IMR-90 (cell line): ENCODE data around the gene KLHL40. TPM values are rescaled to one million over a fixed set of nuclear protein-coding genes. Genes with fewer than 3 reads are reported as not detected.

ENCODE experiments used
- ATAC-seq: fragments of 200-7000 bp; cut with Tn5 transposase; 2 replicates; pipeline ENCODE4 v1.9.1; 2020; ENCODE audit warnings: low read depth, mild to moderate bottlenecking, moderate library complexity
- BruUV-seq: library from RNA; stranded (reverse); fragments of 400-500 nt; replicated peaks from 2 replicates; lab custom pipeline; 2021; lab: Mats Ljungman, UMichigan
- CTCF ChIA-PET: fragments of 300-600 bp; formaldehyde crosslinking; extraction: SDS; loops from one replicate; lab custom pipeline; 2021; ENCODE audit warnings: antibody characterized with exemption; lab: Yijun Ruan, JAX
- POLR2A ChIA-PET: fragments of 300-600 bp; sonication (Branson Sonifier 250); formaldehyde crosslinking; loops from one replicate; lab custom pipeline; 2022; ENCODE audit warnings: antibody characterized with exemption; ENCODE audit not compliant: unreplicated experiment; lab: Charles Lee
- DNase-seq: peaks from one replicate; pipeline ENCODE4 v3.0.0; 2013
- H2AFZ ChIP-seq: replicated peaks from 2 replicates; pipeline ENCODE3; 2013; ENCODE audit warnings: low read length, mild to moderate bottlenecking; ENCODE audit not compliant: poor library complexity
- H2AK5ac ChIP-seq: 2 replicates; pipeline ENCODE4 v1.6.1; 2013; ENCODE audit warnings: low read depth, low read length, inconsistent platforms
- H2AK9ac ChIP-seq: replicated peaks from 2 replicates; pipeline ENCODE3; 2013; ENCODE audit warnings: mild to moderate bottlenecking, low read depth, low read length, moderate library complexity; ENCODE audit not compliant: poor library complexity
- H2BK120ac ChIP-seq: 2 replicates; pipeline ENCODE4 v1.6.1; 2013; ENCODE audit warnings: low read depth, low read length, inconsistent platforms
- H2BK15ac ChIP-seq: 3 replicates; pipeline ENCODE4 v1.6.1; 2013; ENCODE audit warnings: low read depth, low read length, inconsistent platforms
- H2BK20ac ChIP-seq: 2 replicates; pipeline ENCODE4 v1.6.1; 2013; ENCODE audit warnings: low read depth, mild to moderate bottlenecking, inconsistent platforms, low read length, moderate library complexity
- H2BK5ac ChIP-seq: 2 replicates; pipeline ENCODE4 v1.6.1; 2013; ENCODE audit warnings: mild to moderate bottlenecking, low read depth, low read length, inconsistent platforms; ENCODE audit not compliant: poor library complexity, severe bottlenecking
- H3K14ac ChIP-seq: replicated peaks from 2 replicates; pipeline ENCODE4 v1.6.1; 2013; ENCODE audit warnings: low read depth, low read length, inconsistent platforms
- H3K18ac ChIP-seq: 2 replicates; pipeline ENCODE4 v1.6.1; 2013; ENCODE audit warnings: low read depth, low read length, control low read depth
- H3K23ac ChIP-seq: 2 replicates; pipeline ENCODE4 v1.6.1; 2013; ENCODE audit warnings: low read depth, low read length, inconsistent platforms
- H3K27ac ChIP-seq: 2 replicates; pipeline ENCODE4 v1.5.1; 2013; ENCODE audit warnings: mild to moderate bottlenecking, control low read depth, low read length; ENCODE audit not compliant: insufficient read depth
- H3K27me3 ChIP-seq: 2 replicates; pipeline ENCODE4 v1.6.1; 2013; ENCODE audit warnings: low read length; ENCODE audit not compliant: control insufficient read depth, insufficient read depth
- H3K36me3 ChIP-seq: 2 replicates; pipeline ENCODE4 v1.6.1; 2013; ENCODE audit warnings: low read length, mixed read lengths; ENCODE audit not compliant: control insufficient read depth, insufficient read depth
- H3K4ac ChIP-seq: 2 replicates; pipeline ENCODE4 v1.6.1; 2013; ENCODE audit warnings: low read depth, low read length, inconsistent platforms
- H3K4me1 ChIP-seq: 2 replicates; pipeline ENCODE4 v1.6.1; 2013; ENCODE audit warnings: low read length, mixed read lengths; ENCODE audit not compliant: control insufficient read depth, insufficient read depth
- H3K4me2 ChIP-seq: 2 replicates; pipeline ENCODE4 v1.6.1; 2013; ENCODE audit warnings: low read depth, mild to moderate bottlenecking, control low read depth, low read length, moderate library complexity
- H3K4me3 ChIP-seq: 2 replicates; pipeline ENCODE4 v1.5.1; 2013; ENCODE audit warnings: low read depth, mild to moderate bottlenecking, control low read depth, low read length, moderate library complexity; ENCODE audit not compliant: insufficient read depth
- H3K56ac ChIP-seq: 2 replicates; pipeline ENCODE4 v1.6.1; 2013; ENCODE audit warnings: low read length, inconsistent platforms; ENCODE audit not compliant: insufficient read depth; ENCODE audit errors: extremely low read depth
- H3K79me1 ChIP-seq, 2 experiments: 2 replicates each; pipeline ENCODE4 v1.6.1; 2013; ENCODE audit warnings: low read length in 2 of 2, inconsistent platforms in 1 of 2, low read depth in 1 of 2
- H3K9ac ChIP-seq: 2 replicates; pipeline ENCODE4 v1.6.1; 2013; ENCODE audit warnings: low read depth, low read length, control low read depth
- H3K9me1 ChIP-seq: 2 replicates; pipeline ENCODE4 v1.6.1; 2013; ENCODE audit warnings: low read length, inconsistent platforms; ENCODE audit not compliant: insufficient read depth
- H3K9me3 ChIP-seq: 2 replicates; pipeline ENCODE4 v1.6.1; 2013; ENCODE audit warnings: low read length; ENCODE audit not compliant: control insufficient read depth, insufficient read depth
- H4K20me1 ChIP-seq: 2 replicates; pipeline ENCODE4 v1.6.1; 2013; ENCODE audit warnings: low read length, inconsistent platforms; ENCODE audit not compliant: insufficient read depth
- H4K5ac ChIP-seq: 2 replicates; pipeline ENCODE4 v1.6.1; 2013; ENCODE audit warnings: mild to moderate bottlenecking, low read depth, low read length, control low read depth
- H4K8ac ChIP-seq, 2 experiments: 2 replicates each; pipeline ENCODE4 v1.6.1; 2013; ENCODE audit warnings: low read depth in 2 of 2, low read length in 2 of 2, control low read depth in 1 of 2, inconsistent platforms in 1 of 2
- H4K91ac ChIP-seq: 2 replicates; pipeline ENCODE4 v1.6.1; 2013; ENCODE audit warnings: low read depth, low read length, inconsistent platforms; ENCODE audit not compliant: insufficient read depth
- FOS ChIP-seq: fragments of 150-350 bp; IDR thresholded peaks from 2 replicates; pipeline ENCODE4 v1.6.1; 2016; ENCODE audit warnings: low read depth, low read length
- POLR2A ChIP-seq: IDR thresholded peaks from 2 replicates; pipeline ENCODE4 v1.6.1; 2012; ENCODE audit warnings: mild to moderate bottlenecking, low read depth, low read length
- RCOR1 ChIP-seq: IDR thresholded peaks from 2 replicates; pipeline ENCODE4 v1.6.1; 2012; ENCODE audit warnings: mild to moderate bottlenecking, low read length, improper control_type of control experiment; ENCODE audit not compliant: insufficient replicate concordance
- WGBS, 2 experiments: methylation state at CpG; one replicate each; pipeline versions ENCODE4 v1.1.5 to v1.1.7; 2013; ENCODE audit warnings: missing lambda C conversion rate in 2 of 2; ENCODE audit not compliant: insufficient read length in 1 of 2; ENCODE audit errors: extremely low coverage in 2 of 2; 5-methylcytosine and 5-hydroxymethylcytosine counted together
- dilution Hi-C: fragments of 300-500 bp; cut with HindIII; formaldehyde crosslinking; loops from one replicate; pipeline ENCODE4 v1.14.3; 2018; ENCODE audit warnings: low sequenced_read_pairs; ENCODE audit not compliant: unreplicated experiment
- in situ Hi-C: fragments of 300-500 bp; cut with MboI; formaldehyde crosslinking; loops from 3 replicates; pipeline ENCODE4 v1.14.3; 2019; ENCODE audit warnings: low sequenced_read_pairs, inconsistent platforms, mixed read lengths
- intact Hi-C: fragments of 100-400 bp; cut with micrococcal nuclease; formaldehyde crosslinking; loops from 2 replicates; pipeline ENCODE4 v1.10.0; 2022
- polyA plus RNA-seq, 3 experiments: library from polyadenylated mRNA; depleted of rRNA; stranded (reverse); fragments of >200 nt; gene quantifications; 2 replicates each; pipeline ENCODE4 v1.2.3, GENCODE V29; 2012; ENCODE audit warnings: low replicate concordance in 1 of 3
- total RNA-seq: library from RNA; depleted of rRNA; stranded (reverse); fragments of >200 nt; gene quantifications from 2 replicates; pipeline ENCODE4 v1.2.3, GENCODE V29; 2012; rRNA removed
- TF ChIP-seq, protein P1 (sequence below): fragments of 150-350 bp; IDR thresholded peaks from 2 replicates; pipeline ENCODE4 v1.6.1; 2017; ENCODE audit warnings: mild to moderate bottlenecking, antibody characterized with exemption, low read length, low read depth

KLHL40 gene
- total and polyA plus RNA-seq, 2 of the 4 experiments (the other 2 are of a cell fraction): not detected

- no peak for TF ChIP-seq RCOR1
Measured at GRCh38 chr3:42739401-42740158, 54.2 kb downstream of the KLHL40 start (continued).

GRCh38 chr3:42741796-42742195 lies 56.5 kb downstream of the KLHL40 start:
- H3K4me3 ChIP-seq: no peak overlapping the region
- no peak overlapping the region for H4K5ac ChIP-seq
- H4K8ac ChIP-seq: no peak overlapping the region
- peak overlapping the region; percentile 44 for H2AFZ ChIP-seq
- peaks cover 14% of the 10 kb centered on the region; the same call in 1 of the 2 replicates for H3K27me3 ChIP-seq
- TF ChIP-seq, protein P1, sequence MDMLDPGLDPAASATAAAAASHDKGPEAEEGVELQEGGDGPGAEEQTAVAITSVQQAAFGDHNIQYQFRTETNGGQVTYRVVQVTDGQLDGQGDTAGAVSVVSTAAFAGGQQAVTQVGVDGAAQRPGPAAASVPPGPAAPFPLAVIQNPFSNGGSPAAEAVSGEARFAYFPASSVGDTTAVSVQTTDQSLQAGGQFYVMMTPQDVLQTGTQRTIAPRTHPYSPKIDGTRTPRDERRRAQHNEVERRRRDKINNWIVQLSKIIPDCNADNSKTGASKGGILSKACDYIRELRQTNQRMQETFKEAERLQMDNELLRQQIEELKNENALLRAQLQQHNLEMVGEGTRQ: no peak
- TF ChIP-seq FOS (no peak), POLR2A (no peak)
- no peak overlapping the region for H3K9ac ChIP-seq
- intact Hi-C loops: loop anchor here (5.0 kb wide), 1 partner anchor 159 kb away; the partner anchor contains the start of gene SEC22C
- H4K20me1 ChIP-seq: peaks cover 8% of the 10 kb centered on the region
- in situ Hi-C loops: no loop called here
- no peak overlapping the region for H2BK20ac ChIP-seq
- H4K91ac ChIP-seq: no peak overlapping the region
- no peak for DNase-seq
- H3K9me1 ChIP-seq: peaks cover 6% of the 10 kb centered on the region
- H2BK5ac ChIP-seq: no peak overlapping the region
- no peak overlapping the region for H3K4me2 ChIP-seq
- H3K56ac ChIP-seq: no peak overlapping the region
- BruUV-seq: no TSS peak
- no peak overlapping the region for H2AK5ac ChIP-seq
- H2BK15ac ChIP-seq: no peak overlapping the region
- peaks cover 8% of the 10 kb centered on the region for H3K4me1 ChIP-seq
- H3K27ac ChIP-seq: no peak overlapping the region
- CTCF ChIA-PET: interaction anchor here (1.8 kb wide), 1 partner anchor 8 kb away, joined by 4 read pairs; no protein-coding TSS in a partner anchor
- POLR2A ChIA-PET: no interaction called here
- no peaks in the 10 kb centered on the region for H3K79me1 ChIP-seq
- H3K14ac ChIP-seq: no peak overlapping the region
- no peak overlapping the region for H2BK120ac ChIP-seq
- no peak overlapping the region for H2AK9ac ChIP-seq
- no peak overlapping the region for H3K23ac ChIP-seq
- no peak for ATAC-seq
- H3K4ac ChIP-seq: no peak overlapping the region
- WGBS, 2 experiments: 65% methylated on average over 2 of the region's 3 CpGs; no CpG with 5 or more reads in 1 of the 2 experiments
- no peak overlapping the region for H3K18ac ChIP-seq
- dilution Hi-C loops: no loop called here
- no peaks in the 10 kb centered on the region for H3K36me3 ChIP-seq
- H3K9me3 ChIP-seq: no peaks in the 10 kb centered on the region

Other genes starting within 250 kb of the KLHL40 start
- gene VIPR1, start 182.9 kb upstream of the KLHL40 start, total RNA-seq: not detected in 2 replicates
- not detected in 2 replicates for gene VIPR1, start 182.9 kb upstream of the KLHL40 start, polyA plus RNA-seq (2012; rRNA removed)
- 43.9 and 46.9 TPM in 2 replicates for gene SEC22C, start 103.6 kb upstream of the KLHL40 start, total RNA-seq
- gene SEC22C, start 103.6 kb upstream of the KLHL40 start, polyA plus RNA-seq (2012; rRNA removed): 19.9 and 24.0 TPM in 2 replicates
- gene SS18L2, start 94.7 kb upstream of the KLHL40 start, total RNA-seq: 19.4 and 23.6 TPM in 2 replicates
- gene SS18L2, start 94.7 kb upstream of the KLHL40 start, polyA plus RNA-seq (2012; rRNA removed): 14.9 and 18.7 TPM in 2 replicates
- 24.0 and 51.4 TPM in 2 replicates for gene NKTR, start 84.9 kb upstream of the KLHL40 start, total RNA-seq
- 20.0 and 30.7 TPM in 2 replicates for gene NKTR, start 84.9 kb upstream of the KLHL40 start, polyA plus RNA-seq (2012; rRNA removed)
- gene ZBTB47, start 31.8 kb upstream of the KLHL40 start, total RNA-seq: 9.7 and 10.9 TPM in 2 replicates
- 16.8 and 17.3 TPM in 2 replicates for gene ZBTB47, start 31.8 kb upstream of the KLHL40 start, polyA plus RNA-seq (2012; rRNA removed)
- not detected in 2 replicates for gene HHATL, start 17.3 kb downstream of the KLHL40 start, total RNA-seq
- gene HHATL, start 17.3 kb downstream of the KLHL40 start, polyA plus RNA-seq (2012; rRNA removed): not detected in 2 replicates
- gene CCDC13, start 87.7 kb downstream of the KLHL40 start, total RNA-seq: 0.18 and 0.28 TPM in 2 replicates
- gene CCDC13, start 87.7 kb downstream of the KLHL40 start, polyA plus RNA-seq (2012; rRNA removed): 0.19 TPM in 2 replicates
- 86.6 and 201 TPM in 2 replicates for gene HIGD1A, start 119.0 kb downstream of the KLHL40 start, total RNA-seq
- 106 and 137 TPM in 2 replicates for gene HIGD1A, start 119.0 kb downstream of the KLHL40 start, polyA plus RNA-seq (2012; rRNA removed)
- not detected in 2 replicates for gene ACKR2, start 123.9 kb downstream of the KLHL40 start, total RNA-seq
- 0.07 and 0.10 TPM in 2 replicates for gene ACKR2, start 123.9 kb downstream of the KLHL40 start, polyA plus RNA-seq (2012; rRNA removed)
- gene CYP8B1, start 190.3 kb downstream of the KLHL40 start, total RNA-seq: not detected in 2 replicates
- gene CYP8B1, start 190.3 kb downstream of the KLHL40 start, polyA plus RNA-seq (2012; rRNA removed): not detected in 2 replicates
- gene ZNF662, start 220.6 kb downstream of the KLHL40 start, total RNA-seq: 0.28 and 0.54 TPM in 2 replicates
- 0.29 and 0.30 TPM in 2 replicates for gene ZNF662, start 220.6 kb downstream of the KLHL40 start, polyA plus RNA-seq (2012; rRNA removed)